Measurements from ENCODE around the gene STIM1. TPM values are rescaled to one million over a fixed set of nuclear protein-coding genes. Genes with fewer than 3 reads are reported as not detected.

The STIM1 gene
- total and polyA plus RNA-seq, 12 donors = 11.9 to 55.7 (median 37.4) TPM

DNA sequence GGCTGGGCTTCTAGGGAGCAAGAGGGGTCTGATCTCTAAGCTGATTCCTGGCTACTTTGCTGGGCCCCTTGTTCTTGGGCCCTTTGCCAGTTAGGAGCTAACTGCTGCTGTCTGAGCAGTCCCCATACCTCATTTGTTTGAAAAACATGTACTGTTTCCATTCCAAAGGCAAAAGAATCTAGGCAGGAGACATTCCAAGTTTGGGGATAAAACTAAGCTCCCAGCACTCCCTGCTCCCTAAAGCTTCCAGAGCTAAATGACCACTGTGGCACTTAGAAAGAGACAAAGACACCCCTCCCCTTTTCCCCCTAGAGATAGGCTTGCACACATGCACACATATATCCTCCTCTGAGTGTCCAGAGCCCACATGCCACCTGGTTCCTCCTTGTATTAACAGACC lies 216.4 kb downstream of the STIM1 start:
- H3K4me1 ChIP-seq = peaks cover 0 to 32% (median 13%) of the 10 kb centered on the region in 9 donors
- no peaks in the 10 kb centered on the region for H3K27me3 ChIP-seq
- no peaks in the 10 kb centered on the region for H3K9me3 ChIP-seq
- peaks cover 0 to 38% (median 0%) of the 10 kb centered on the region in 9 donors for H3K36me3 ChIP-seq
- intact Hi-C loops (cut with DNase I) = loop anchor here (1.0 to 10.0 kb wide), 9 partner anchors 87 to 287 kb away; partner anchors contain the start of gene STIM1 (in 5 of the 10)
- DNase-seq (no peak), ATAC-seq (no peak)
- H3K27ac ChIP-seq = peak overlapping the region in 1 of 10 donors; percentile 19
- no peak overlapping the region for H3K4me3 ChIP-seq
- no peak for TF ChIP-seq CTCF (IDR thresholded peaks at IDR 0.05)

- WGBS, 2 donors = 8 to 13% methylated on average over 4 of the region's 4 CpGs
- peak in 1 of 2 donors; percentile 69 for DNase-seq
- no peaks in the 10 kb centered on the region for H3K27me3 ChIP-seq
- no peaks in the 10 kb centered on the region for H3K9me3 ChIP-seq
- peak overlapping the region in 2 of 10 donors; percentile 19 to 41 for H3K27ac ChIP-seq
- ATAC-seq = peak; percentile 68 to 94 (median 88)
- no peak overlapping the region for H3K4me3 ChIP-seq
- peaks cover 0 to 38% (median 0%) of the 10 kb centered on the region in 9 donors for H3K36me3 ChIP-seq
- intact Hi-C loops (cut with DNase I) = loop anchor here in 9 of 10 donors (1.0 to 10.0 kb wide), 8 partner anchors 88 to 288 kb away; partner anchors contain the start of gene STIM1 (in 5 of the 9)
- peak; percentile 69 to 91 (median 87) for TF ChIP-seq CTCF (IDR thresholded peaks at IDR 0.05)
- peaks cover 0 to 27% (median 12%) of the 10 kb centered on the region in 9 donors for H3K4me1 ChIP-seq
These were observed 217.3 kb downstream of the STIM1 start for GRCh38 chr11:4072668-4073285.

- no peaks in the 10 kb centered on the region for H3K9me3 ChIP-seq
- H3K4me3 ChIP-seq = no peak overlapping the region
- H3K36me3 ChIP-seq = peaks cover 0 to 38% (median 0%) of the 10 kb centered on the region in 9 donors
- TF ChIP-seq CTCF (IDR thresholded peaks at IDR 0.05) = no peak
- H3K4me1 ChIP-seq = peaks cover 0 to 18% (median 10%) of the 10 kb centered on the region in 9 donors
- H3K27ac ChIP-seq = no peak overlapping the region
- intact Hi-C loops (cut with DNase I) = loop anchor here in 2 of 10 donors (10.0 kb wide), 2 partner anchors 89 to 289 kb away; no protein-coding TSS in a partner anchor
- WGBS, 2 donors = 86 to 91% methylated on average over 7 of the region's 7 CpGs
- no peaks in the 10 kb centered on the region for H3K27me3 ChIP-seq
- DNase-seq (no peak), ATAC-seq (peak in 4 of 8 donors; percentile 8 to 35 (median 14))
These were observed 218.8 kb downstream of the STIM1 start for GRCh38 chr11:4074266-4074665.

DNA sequence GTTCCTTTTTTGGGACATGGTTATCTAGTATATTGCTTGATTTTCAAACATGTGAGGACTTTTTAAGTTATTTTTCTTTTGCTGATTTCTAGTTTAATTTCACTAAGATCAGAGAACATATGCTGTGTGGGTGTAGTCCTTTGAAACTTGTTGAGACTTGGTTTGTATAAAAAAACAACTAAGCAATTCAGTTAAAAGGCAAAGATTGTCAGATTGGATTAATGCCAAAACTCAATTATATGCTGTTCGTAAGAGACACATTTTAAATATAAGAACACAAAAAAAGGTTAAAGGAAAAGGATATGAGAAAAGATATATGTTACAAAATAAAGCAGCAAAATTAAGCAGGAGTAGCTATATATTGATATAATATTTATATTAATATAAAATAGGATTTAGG lies 221.3 kb downstream of the STIM1 start:
- Histone ChIP-seq H3K4me1 (peaks cover 0 to 13% (median 10%) of the 10 kb centered on the region in 9 donors), H3K9me3 (no peaks in the 10 kb centered on the region), H3K4me3 (no peak overlapping the region), H3K27me3 (no peaks in the 10 kb centered on the region), H3K27ac (no peak overlapping the region), H3K36me3 (peaks cover 0 to 38% (median 0%) of the 10 kb centered on the region in 9 donors)
- DNase-seq (no peak), ATAC-seq (no peak)
- intact Hi-C loops (cut with DNase I) = loop anchor here in 2 of 10 donors (10.0 kb wide), 2 partner anchors 92 to 292 kb away; no protein-coding TSS in a partner anchor
- WGBS, 2 donors = 67 to 74% methylated on average over 1 of the region's 1 CpG
- no peak for TF ChIP-seq CTCF (IDR thresholded peaks at IDR 0.05)

Data from heart right ventricle (tissue), 16 donors.